Panc1 (cell line): ENCODE results near the gene SPRED2. TPM values are rescaled to one million over a fixed set of nuclear protein-coding genes. Genes with fewer than 3 reads are reported as not detected.

Source experiments
- ATAC-seq: fragments of 200-7000 bp; cut with Tn5 transposase; 2 replicates; pipeline ENCODE4 v1.9.1; 2020; ENCODE audit warnings: mild to moderate bottlenecking, moderate library complexity
- BruUV-seq: library from RNA; stranded (reverse); fragments of 400-500 nt; replicated peaks from 2 replicates; lab custom pipeline; 2021; lab: Mats Ljungman, UMichigan
- CTCF ChIA-PET: fragments of 300-600 bp; sonication (Branson Sonifier 250); formaldehyde crosslinking; loops from one replicate; lab custom pipeline; 2022; ENCODE audit warnings: antibody characterized with exemption; lab: Charles Lee
- POLR2A ChIA-PET: fragments of 300-600 bp; sonication (Branson Sonifier 250); formaldehyde crosslinking; loops from one replicate; lab custom pipeline; 2022; ENCODE audit warnings: antibody characterized with exemption; lab: Charles Lee
- DNase-seq: peaks from one replicate; pipeline ENCODE4 v3.0.0-alpha.2; 2010; ENCODE audit warnings: low read depth, low spot score
- H3K27ac ChIP-seq: 2 replicates; pipeline ENCODE4 v1.5.1; 2011; ENCODE audit warnings: mild to moderate bottlenecking, low read length, inconsistent platforms
- H3K27me3 ChIP-seq: fragments of 200-500 bp; sonication (Bioruptor generic); 2 replicates; pipeline ENCODE4 v1.6.0; 2014; ENCODE audit warnings: low read length, inconsistent platforms; ENCODE audit not compliant: control insufficient read depth, insufficient read depth
- H3K36me3 ChIP-seq: fragments of 200-500 bp; sonication (Bioruptor generic); 2 replicates; pipeline ENCODE4 v1.5.1; 2014; ENCODE audit warnings: inconsistent platforms, mild to moderate bottlenecking, low read length, moderate library complexity; ENCODE audit not compliant: control insufficient read depth, insufficient read depth
- H3K4me1 ChIP-seq: 2 replicates; pipeline ENCODE4 v1.5.1; 2011; ENCODE audit warnings: inconsistent platforms, mild to moderate bottlenecking, low read length, moderate library complexity; ENCODE audit not compliant: control insufficient read depth, insufficient read depth
- H3K4me3 ChIP-seq, 2 experiments: 2 replicates each; pipeline ENCODE4 v1.5.1; 2011 to 2012; ENCODE audit warnings: low read depth in 2 of 2, low read length in 2 of 2, mild to moderate bottlenecking in 2 of 2, inconsistent platforms in 1 of 2, moderate library complexity in 1 of 2
- H3K9me3 ChIP-seq: fragments of 200-500 bp; sonication (Bioruptor generic); 2 replicates; pipeline ENCODE4 v1.5.1; 2014; ENCODE audit warnings: low read depth, mild to moderate bottlenecking, inconsistent platforms, low read length, moderate library complexity; ENCODE audit not compliant: control insufficient read depth, insufficient read depth
- POLR2AphosphoS5 ChIP-seq: IDR thresholded peaks from 2 replicates; pipeline ENCODE4 v1.6.1; 2012; ENCODE audit warnings: mild to moderate bottlenecking, low read depth, low read length, moderate library complexity
- SIN3A ChIP-seq: IDR thresholded peaks from 2 replicates; pipeline ENCODE4 v1.6.1; 2012; ENCODE audit warnings: low read depth, mild to moderate bottlenecking, low read length, moderate library complexity, borderline replicate concordance; ENCODE audit not compliant: insufficient read depth
- TCF7L2 ChIP-seq: IDR thresholded peaks from 2 replicates; pipeline ENCODE4 v1.6.1; 2011; ENCODE audit warnings: mild to moderate bottlenecking, low read depth, low read length, inconsistent platforms
- in situ Hi-C: cut with HindIII; loops from 2 replicates; pipeline ENCODE4 v1.10.0; 2016; ENCODE audit warnings: low sequenced_read_pairs, low pct_unique_long_range_greater_than_20kb
- intact Hi-C: fragments of 100-400 bp; cut with micrococcal nuclease; formaldehyde crosslinking; loops from one replicate; pipeline ENCODE4 v1.10.0; 2022; ENCODE audit not compliant: unreplicated experiment
- total RNA-seq: library from RNA; stranded (reverse); gene quantifications from one replicate; pipeline ENCODE4 v1.2.1, GENCODE V29; 2021; ENCODE audit not compliant: unreplicated experiment
- TF ChIP-seq, protein P1 (sequence below), 2 experiments: IDR thresholded peaks; 2 replicates each; pipeline ENCODE4 v1.6.1; 2011 to 2012; ENCODE audit warnings: low read depth in 2 of 2, control low read depth in 1 of 2, low read length in 1 of 2, mild to moderate bottlenecking in 1 of 2, moderate library complexity in 1 of 2; ENCODE audit not compliant: insufficient read depth in 1 of 2
- TF ChIP-seq, protein P2 (sequence below): fragments of 450-650 bp; IDR thresholded peaks from 2 replicates; pipeline ENCODE4 v1.5.1; 2017; ENCODE audit warnings: mild to moderate bottlenecking

Gene SPRED2
- total RNA-seq, 1 experiment from 2014 or later, result 60.1 TPM

GRCh38 chr2:65329525-65329924 is 102.9 kb downstream of the SPRED2 start:
- Histone ChIP-seq H3K27me3 (no peaks in the 10 kb centered on the region), H3K4me3 (no peak overlapping the region), H3K27ac (no peak overlapping the region), H3K36me3 (peaks cover 20% of the 10 kb centered on the region), H3K9me3 (no peaks in the 10 kb centered on the region), H3K4me1 (no peaks in the 10 kb centered on the region)
- CTCF ChIA-PET, result no interaction called here
- BruUV-seq, result no TSS peak
- no peak for DNase-seq
- in situ Hi-C loops, result no loop called here
- no peak for ATAC-seq
- TF ChIP-seq, protein P1, sequence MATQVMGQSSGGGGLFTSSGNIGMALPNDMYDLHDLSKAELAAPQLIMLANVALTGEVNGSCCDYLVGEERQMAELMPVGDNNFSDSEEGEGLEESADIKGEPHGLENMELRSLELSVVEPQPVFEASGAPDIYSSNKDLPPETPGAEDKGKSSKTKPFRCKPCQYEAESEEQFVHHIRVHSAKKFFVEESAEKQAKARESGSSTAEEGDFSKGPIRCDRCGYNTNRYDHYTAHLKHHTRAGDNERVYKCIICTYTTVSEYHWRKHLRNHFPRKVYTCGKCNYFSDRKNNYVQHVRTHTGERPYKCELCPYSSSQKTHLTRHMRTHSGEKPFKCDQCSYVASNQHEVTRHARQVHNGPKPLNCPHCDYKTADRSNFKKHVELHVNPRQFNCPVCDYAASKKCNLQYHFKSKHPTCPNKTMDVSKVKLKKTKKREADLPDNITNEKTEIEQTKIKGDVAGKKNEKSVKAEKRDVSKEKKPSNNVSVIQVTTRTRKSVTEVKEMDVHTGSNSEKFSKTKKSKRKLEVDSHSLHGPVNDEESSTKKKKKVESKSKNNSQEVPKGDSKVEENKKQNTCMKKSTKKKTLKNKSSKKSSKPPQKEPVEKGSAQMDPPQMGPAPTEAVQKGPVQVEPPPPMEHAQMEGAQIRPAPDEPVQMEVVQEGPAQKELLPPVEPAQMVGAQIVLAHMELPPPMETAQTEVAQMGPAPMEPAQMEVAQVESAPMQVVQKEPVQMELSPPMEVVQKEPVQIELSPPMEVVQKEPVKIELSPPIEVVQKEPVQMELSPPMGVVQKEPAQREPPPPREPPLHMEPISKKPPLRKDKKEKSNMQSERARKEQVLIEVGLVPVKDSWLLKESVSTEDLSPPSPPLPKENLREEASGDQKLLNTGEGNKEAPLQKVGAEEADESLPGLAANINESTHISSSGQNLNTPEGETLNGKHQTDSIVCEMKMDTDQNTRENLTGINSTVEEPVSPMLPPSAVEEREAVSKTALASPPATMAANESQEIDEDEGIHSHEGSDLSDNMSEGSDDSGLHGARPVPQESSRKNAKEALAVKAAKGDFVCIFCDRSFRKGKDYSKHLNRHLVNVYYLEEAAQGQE (IDR thresholded peaks at IDR 0.05; ENCODE audit: insufficient read depth in 1 of 2, low read depth in 2 of 2, low read length in 1 of 2), result no peak
- TF ChIP-seq, protein P2, sequence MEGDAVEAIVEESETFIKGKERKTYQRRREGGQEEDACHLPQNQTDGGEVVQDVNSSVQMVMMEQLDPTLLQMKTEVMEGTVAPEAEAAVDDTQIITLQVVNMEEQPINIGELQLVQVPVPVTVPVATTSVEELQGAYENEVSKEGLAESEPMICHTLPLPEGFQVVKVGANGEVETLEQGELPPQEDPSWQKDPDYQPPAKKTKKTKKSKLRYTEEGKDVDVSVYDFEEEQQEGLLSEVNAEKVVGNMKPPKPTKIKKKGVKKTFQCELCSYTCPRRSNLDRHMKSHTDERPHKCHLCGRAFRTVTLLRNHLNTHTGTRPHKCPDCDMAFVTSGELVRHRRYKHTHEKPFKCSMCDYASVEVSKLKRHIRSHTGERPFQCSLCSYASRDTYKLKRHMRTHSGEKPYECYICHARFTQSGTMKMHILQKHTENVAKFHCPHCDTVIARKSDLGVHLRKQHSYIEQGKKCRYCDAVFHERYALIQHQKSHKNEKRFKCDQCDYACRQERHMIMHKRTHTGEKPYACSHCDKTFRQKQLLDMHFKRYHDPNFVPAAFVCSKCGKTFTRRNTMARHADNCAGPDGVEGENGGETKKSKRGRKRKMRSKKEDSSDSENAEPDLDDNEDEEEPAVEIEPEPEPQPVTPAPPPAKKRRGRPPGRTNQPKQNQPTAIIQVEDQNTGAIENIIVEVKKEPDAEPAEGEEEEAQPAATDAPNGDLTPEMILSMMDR, result no peak
- no peak for TF ChIP-seq TCF7L2
- TF ChIP-seq POLR2AphosphoS5, result no peak
- no peak for TF ChIP-seq SIN3A
- POLR2A ChIA-PET, result no interaction called here
- intact Hi-C loops, result no loop called here

DNA sequence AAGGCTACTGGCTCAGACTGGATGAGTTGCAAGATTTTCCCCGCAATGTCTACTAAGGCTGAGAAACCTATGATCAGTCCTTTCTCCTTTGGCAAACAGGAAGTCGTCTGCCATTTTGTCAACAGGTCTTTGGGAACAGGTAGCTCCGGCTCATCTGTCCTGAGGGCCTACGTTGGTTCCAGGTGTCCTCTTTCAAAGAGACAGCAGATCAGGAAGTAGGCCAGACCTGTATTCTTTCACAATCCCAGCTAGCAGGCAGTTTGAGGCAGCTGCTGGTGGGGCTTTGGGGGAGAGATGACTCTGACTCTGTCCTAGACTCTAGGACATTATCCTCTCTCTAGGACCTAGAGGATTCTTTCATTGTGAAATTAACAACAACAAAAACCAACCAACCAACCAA is 106.1 kb downstream of the SPRED2 start:
- POLR2A ChIA-PET, result no interaction called here
- in situ Hi-C loops, result no loop called here
- no TSS peak for BruUV-seq
- ATAC-seq (no peak), DNase-seq (no peak)
- H3K36me3 ChIP-seq, result 0 out of 2 replicates have a peak, but pooled peaks cover 6% of the 10 kb centered on the region
- no peak overlapping the region for H3K27ac ChIP-seq
- no peak for TF ChIP-seq POLR2AphosphoS5
- TF ChIP-seq, protein P1 (IDR thresholded peaks at IDR 0.05; ENCODE audit: insufficient read depth in 1 of 2, low read depth in 2 of 2, low read length in 1 of 2), result no peak
- TF ChIP-seq SIN3A, result no peak
- TF ChIP-seq, protein P2, result no peak
- no peak for TF ChIP-seq TCF7L2
- H3K4me1 ChIP-seq, result peaks cover 2% of the 10 kb centered on the region; the same call in 1 of the 2 replicates
- H3K9me3 ChIP-seq, result no peaks in the 10 kb centered on the region
- intact Hi-C loops, result no loop called here
- CTCF ChIA-PET, result no interaction called here
- no peak overlapping the region for H3K4me3 ChIP-seq
- H3K27me3 ChIP-seq, result no peaks in the 10 kb centered on the region
